Upper lobe of left lung (tissue), 4 donors: Measurements from ENCODE around the gene PPM1L.

ENCODE experiments used
- POLR2A ChIP-seq, 4 donors: fragments of 450-650 bp; IDR thresholded peaks; one replicate each; pipeline ENCODE4 v1.5.1; 2016 to 2017; ENCODE audit warnings: antibody characterized with exemption in 4 of 4, mild to moderate bottlenecking in 2 of 4
- TF ChIP-seq, protein P1 (sequence below), 6 experiments: fragments of 450-650 bp in 4 of 6; fragments of 200-600 bp in 2 of 6; sonication (generic) in 2 of 6; IDR thresholded peaks; one replicate each; pipeline ENCODE4 v1.5.1; 2016 to 2019; ENCODE audit warnings: antibody characterized with exemption in 6 of 6

GRCh38 chr3:161072211-161072621 is 316.2 kb downstream of the PPM1L start:
- TF ChIP-seq, protein P1, sequence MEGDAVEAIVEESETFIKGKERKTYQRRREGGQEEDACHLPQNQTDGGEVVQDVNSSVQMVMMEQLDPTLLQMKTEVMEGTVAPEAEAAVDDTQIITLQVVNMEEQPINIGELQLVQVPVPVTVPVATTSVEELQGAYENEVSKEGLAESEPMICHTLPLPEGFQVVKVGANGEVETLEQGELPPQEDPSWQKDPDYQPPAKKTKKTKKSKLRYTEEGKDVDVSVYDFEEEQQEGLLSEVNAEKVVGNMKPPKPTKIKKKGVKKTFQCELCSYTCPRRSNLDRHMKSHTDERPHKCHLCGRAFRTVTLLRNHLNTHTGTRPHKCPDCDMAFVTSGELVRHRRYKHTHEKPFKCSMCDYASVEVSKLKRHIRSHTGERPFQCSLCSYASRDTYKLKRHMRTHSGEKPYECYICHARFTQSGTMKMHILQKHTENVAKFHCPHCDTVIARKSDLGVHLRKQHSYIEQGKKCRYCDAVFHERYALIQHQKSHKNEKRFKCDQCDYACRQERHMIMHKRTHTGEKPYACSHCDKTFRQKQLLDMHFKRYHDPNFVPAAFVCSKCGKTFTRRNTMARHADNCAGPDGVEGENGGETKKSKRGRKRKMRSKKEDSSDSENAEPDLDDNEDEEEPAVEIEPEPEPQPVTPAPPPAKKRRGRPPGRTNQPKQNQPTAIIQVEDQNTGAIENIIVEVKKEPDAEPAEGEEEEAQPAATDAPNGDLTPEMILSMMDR (IDR thresholded peaks at IDR 0.05): no peak
- no peak for TF ChIP-seq POLR2A (IDR thresholded peaks at IDR 0.05)
